Breast epithelium (tissue), 3 donors: ENCODE results near the gene DSC3.

Experiments
- CTCF ChIP-seq, 3 donors: fragments of 450-650 bp; IDR thresholded peaks; one replicate each; pipeline ENCODE4 v1.5.1; 2016 to 2017; ENCODE audit warnings: antibody characterized with exemption in 3 of 3, mild to moderate bottlenecking in 3 of 3, moderate library complexity in 3 of 3
- POLR2A ChIP-seq: fragments of 450-650 bp; IDR thresholded peaks from one replicate; pipeline ENCODE4 v1.6.1; 2016; ENCODE audit warnings: antibody characterized with exemption, mild to moderate bottlenecking, moderate library complexity
- POLR2AphosphoS5 ChIP-seq, 3 donors: sonication (generic); formaldehyde crosslinking; IDR thresholded peaks; one replicate each; pipeline ENCODE4 v1.6.1; 2017; ENCODE audit warnings: antibody characterized with exemption in 3 of 3

GRCh38 chr18:30954262-30954661 is 88.3 kb downstream of the DSC3 start:
- TF ChIP-seq CTCF (IDR thresholded peaks at IDR 0.05): no peak
- no peak for TF ChIP-seq POLR2AphosphoS5 (IDR thresholded peaks at IDR 0.05)
- TF ChIP-seq POLR2A: no peak
